SK-N-MC (cell line): ENCODE data around the gene QRFPR.

Experiments used
- EZH2 ChIP-seq: fragments of 200-600 bp; sonication (generic); IDR thresholded peaks from one replicate; pipeline ENCODE4 v1.6.1; 2017; ENCODE audit warnings: antibody characterized with exemption
- POLR2AphosphoS5 ChIP-seq: IDR thresholded peaks from 2 replicates; pipeline ENCODE4 v1.6.1; 2012; ENCODE audit warnings: mild to moderate bottlenecking, low read depth, low read length, borderline replicate concordance

DNA sequence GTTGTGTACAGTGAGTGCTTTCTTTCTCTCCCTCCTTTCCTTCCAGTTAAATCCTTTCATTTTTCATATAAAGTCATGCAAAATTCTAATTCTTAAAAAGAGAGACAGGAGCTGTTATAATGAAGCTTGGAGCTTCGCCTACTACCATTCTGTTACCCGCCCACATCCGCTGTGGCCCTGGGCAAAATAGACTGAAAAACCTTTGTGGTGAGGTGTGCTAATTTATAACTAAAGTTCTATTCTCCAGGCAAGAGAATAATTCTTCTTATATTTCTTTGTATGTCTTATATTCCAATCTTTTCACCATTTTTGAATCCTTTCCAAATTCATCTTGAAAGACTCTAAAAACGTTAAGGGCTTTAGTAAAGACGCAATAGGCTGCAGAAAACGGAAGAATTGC lies 7.0 kb downstream of the QRFPR start:
- TF ChIP-seq EZH2 (no peak), POLR2AphosphoS5 (no peak)
